ENCODE results near the gene IQCC.

IQCC gene

DNA sequence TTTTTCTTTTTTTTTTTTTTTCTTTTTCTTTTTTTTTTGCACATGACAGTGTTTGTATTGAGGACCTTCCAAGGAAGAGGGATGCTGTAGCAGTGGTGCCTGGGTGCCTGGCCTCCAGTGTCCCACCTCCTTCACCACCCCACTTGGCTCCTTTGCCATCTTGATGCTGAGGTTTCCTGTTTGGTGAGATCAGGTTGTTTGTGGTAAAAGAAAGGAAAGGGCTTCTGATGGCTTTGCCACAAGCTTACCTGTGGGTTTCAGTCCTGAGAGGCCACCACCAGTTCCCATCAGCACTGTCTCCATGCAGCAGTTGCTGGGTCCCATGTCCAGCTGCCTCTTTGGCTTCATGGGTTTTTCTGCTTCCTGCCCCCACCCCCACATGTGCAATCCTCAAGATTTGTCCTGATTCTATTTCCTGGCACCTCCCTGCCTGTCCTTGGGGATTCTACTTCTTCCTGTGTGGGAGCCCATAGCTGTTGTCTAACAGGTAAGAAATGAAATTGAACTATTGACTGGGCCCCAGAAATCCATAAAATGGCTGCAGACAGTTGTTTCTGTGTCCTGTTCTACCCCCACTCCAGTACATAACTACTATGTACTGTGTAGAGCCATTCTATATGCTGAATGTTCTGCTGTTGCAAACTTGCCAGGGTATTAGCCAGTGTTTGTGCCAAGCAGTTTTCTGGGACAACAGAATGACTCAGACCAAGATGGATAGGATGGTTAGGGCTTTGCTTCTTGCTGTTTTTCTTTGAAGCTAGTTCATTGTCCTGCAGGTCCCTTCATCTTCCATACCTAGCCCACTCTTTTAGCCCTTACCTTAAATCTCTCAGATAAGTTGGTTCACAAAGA is 9.3 kb upstream of the IQCC start:
- no peak for DNase-seq

DNA sequence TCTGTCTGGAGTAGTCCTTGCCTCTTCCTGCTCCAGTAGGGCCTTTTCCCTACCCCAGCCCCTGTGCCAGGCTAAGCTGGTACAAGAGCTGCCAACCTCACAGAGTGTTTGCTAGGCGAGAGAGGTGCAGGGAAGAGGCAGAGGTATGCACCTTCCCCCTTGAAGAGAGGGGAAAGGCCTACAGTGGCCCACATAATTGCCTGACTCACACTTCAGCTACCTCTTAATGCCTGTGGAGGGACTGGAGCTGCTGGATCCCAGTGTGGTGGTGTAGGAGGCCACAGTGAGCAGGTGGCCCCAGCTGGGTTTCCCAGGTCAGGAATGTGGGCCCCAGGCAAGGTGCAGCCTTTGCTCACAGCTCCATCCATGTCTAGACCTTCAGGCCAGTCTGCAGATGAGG is 8.4 kb upstream of the IQCC start:
- no peak for DNase-seq

DNA sequence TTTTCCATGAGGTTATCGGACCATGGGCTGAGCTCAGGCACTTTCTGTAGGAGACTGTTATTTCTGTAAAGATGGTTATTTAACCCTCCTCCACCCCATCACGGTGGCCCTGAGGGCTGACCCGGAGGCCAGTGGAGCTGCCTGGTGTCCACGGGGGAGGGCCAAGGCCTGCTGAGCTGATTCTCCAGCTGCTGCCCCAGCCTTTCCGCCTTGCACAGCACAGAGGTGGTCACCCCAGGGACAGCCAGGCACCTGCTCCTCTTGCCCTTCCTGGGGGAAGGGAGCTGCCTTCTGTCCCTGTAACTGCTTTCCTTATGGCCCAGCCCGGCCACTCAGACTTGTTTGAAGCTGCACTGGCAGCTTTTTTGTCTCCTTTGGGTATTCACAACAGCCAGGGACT is 7.6 kb upstream of the IQCC start:
- DNase-seq: no peak

DNA sequence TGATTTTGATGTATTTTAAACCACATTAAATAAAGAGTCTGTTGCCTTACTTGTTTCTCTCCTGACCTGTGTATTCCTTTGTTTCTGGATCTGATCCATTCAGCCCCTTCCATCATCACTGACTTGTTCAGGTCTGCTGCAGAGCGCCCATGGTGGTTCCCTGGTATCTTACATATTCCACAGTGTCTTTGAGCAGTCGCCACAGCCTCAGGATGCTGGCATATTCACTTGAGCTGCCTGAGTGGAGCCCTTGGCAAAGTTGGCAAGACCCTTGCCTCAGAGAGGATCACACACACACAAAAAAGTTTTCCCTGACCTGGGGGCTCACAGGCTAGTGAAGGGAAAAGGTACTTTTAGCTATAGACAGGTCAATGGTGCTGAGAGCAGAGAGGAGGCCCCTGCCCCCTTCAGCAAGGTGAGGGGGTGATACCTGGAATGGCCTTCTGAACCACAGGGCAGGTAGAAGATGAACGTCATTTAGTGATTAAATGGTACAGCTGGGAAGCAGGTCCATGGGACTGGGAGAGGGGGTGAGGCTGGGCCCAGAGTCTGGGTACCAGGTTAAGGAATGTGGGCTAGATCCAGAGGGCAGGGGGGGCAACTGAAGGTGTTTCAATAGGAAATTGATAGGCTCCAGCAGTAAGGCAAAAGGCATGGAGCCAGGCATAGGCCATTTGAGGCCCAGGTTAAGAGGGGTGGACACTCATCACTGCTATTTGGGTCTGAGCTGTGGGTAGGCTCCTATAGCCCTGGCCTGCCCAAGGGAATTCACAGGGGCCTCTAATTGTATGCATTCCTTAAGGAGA is 7.0 kb upstream of the IQCC start:
- DNase-seq: no peak

DNA sequence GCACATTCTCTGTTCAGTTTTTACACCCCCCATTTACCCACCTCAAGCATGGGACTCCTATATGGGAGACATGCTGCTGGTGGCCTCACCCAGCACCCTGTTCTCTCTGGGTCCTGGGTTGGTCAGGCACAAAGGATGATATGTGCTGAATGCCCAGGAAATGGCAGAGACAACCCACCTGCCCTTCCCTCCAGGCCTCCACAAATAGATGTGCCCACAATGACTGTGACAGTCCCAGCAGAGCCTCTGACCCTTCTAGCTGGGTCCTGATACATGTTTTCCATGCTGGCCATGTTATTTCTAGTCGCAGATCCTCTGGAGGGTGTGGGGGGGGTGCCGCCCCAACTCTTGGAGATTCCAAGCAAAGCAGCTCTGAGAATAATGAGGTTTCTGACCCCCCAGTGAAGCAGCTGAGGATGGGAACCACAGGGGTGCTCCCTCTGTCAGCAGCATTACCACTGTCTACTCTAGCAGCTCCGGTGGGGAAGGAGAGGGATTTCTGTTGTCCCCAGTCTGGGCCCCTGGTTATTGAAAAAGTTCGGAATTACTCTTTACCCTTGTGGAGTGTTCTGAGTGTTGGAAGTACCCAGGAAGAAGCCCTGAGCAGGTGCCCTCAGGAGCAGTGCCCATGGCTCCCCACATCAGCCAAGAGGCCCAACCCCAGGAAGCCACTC is 6.3 kb upstream of the IQCC start:
- no peak for DNase-seq

DNA sequence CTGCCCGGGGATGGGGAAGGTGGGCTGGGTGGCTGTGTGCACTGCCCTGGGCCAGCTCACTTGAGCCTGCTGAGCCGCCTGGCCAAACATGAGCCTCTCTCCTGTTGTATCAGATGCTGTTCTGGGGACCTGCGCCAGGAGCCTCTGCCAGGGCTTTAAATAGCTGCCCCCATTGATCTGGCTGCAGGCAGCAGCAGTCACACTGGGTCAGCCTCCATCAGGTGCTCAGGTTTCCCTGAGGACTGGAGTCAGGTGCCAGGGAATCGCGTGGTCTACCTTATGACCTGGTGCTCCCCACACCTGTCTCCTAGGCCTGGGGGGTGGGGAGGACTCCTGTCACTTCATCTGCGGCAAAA is 5.8 kb upstream of the IQCC start:
- DNase-seq: no peak

DNA sequence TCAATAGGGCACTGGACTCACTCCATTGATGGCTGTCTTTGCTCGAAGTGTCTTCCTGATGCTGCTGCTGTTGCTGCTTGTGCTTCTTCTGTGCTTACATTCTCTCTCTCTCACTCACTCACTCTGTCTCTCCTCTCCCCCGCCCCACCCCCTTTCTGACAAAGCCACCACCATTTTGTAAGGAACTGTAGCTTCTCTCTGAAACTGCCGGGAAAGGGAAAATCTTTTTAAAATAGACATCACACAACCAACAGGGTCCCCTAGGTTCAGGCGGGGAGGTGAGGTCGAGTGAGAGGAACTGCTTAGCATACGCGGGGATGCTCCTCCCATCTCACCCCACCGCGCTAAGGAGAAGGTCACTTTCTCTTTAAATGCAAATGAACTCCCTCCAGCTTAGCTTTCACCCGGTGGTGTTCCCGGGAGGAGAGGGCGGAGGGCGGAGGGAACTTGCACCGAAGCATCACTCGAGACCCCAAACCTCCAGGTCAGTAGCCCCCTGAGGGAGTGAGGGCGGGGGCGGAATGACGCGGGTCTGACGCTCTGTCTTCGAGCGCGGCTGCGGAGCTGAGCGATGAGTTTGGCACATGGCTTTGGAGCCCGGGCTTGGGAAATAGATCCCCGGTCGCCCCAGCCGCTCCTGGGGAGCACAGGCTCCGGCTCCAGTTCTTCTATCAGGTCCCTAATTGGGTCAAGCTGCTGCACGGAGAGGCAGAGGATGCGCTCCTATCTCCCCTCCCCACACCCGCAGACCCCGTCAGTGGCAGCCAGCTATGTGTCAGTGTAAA is 5.1 kb upstream of the IQCC start, which contains the start of gene CCDC28B:
TSS of gene CCDC28B (plus strand) at position 370 of the 785 bp plus-strand sequence. CDS start 1,341 bp downstream, outside the sequence.
- DNase-seq: peak in 1 of 2 donors; percentile 27

DNA sequence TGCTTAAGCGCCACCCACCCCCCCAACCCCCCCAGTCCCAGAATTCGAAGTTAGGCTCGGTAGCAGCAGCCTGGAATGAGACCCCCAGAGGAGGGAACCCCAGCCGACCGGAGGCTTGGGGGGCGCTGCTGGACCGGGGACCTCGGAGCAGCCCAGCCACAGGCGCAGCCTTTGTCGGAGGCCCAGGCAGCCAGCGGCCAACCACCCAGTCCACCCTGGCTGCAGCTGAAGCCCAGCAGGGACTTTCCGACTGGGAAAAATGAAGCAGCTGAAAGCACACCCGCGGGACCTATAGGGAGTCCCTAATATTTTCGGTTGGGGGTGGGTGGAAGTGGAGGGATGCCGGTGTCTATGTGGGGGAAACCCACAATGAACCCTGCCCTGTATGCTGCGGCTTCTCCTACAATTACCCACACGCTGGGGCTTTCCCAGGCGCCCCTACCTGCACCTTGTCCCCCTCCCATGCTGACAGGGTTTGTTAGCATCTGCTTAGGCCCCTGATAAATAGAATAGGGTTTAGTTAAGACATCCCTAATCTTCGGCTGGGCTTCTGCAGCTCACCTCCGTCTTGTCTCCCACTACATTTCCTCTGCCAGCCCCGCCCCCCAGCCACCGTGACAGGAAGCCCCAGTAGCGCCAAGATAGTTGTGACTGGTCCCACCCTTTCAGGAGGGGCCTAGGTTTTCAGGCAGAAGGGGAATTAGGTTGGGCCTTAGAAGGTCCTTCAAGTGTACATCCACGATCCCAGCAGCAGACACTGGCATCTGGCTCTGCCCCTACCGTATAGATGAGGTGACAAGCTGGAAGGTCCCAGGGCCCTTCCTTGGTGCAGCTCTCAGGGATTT is 4.2 kb upstream of the IQCC start:
- peak; percentile 51 to 83 for DNase-seq

DNA sequence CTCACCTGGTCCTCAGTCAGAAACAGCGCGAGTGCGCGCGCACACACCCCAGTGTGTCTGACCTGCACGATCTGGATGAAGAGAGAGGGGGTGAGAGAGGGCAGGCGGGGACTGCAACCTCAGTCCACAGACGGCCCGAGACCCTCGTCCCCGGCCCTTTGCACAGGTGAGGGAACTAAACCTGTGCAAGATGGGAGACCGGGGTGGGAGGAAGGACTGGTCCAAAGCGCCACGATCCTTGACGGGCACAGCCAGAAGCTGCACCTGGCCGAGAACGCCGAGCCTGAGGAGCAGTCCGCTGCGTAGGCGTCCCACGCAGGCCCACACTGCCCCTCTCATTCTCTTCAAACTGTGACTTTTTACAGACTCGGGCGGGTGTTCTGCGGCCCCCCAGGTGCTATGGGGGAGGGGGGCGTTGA is 519 bp upstream of the IQCC start:
- DNase-seq: no peak

DNA sequence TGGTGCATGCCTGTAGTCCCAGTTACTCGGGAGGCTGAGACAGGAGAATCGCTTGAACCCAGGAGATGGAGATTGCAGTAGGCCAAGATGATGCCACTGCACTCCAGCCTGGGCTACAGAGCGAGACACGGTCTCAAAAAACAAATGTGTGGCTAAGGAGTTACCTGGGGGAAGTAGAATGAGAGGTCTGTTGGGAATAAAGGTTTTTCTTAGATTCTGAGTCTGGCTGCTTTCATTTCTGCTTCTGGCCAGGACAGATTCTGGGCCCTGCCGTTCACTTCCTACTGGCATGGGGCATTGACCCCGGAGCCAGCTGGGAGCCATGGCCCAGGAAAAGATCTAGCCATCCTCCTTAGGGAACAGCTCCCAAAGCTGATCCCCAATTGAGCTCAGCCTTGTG is 3.0 kb downstream of the IQCC start:
- DNase-seq: no peak

DNA sequence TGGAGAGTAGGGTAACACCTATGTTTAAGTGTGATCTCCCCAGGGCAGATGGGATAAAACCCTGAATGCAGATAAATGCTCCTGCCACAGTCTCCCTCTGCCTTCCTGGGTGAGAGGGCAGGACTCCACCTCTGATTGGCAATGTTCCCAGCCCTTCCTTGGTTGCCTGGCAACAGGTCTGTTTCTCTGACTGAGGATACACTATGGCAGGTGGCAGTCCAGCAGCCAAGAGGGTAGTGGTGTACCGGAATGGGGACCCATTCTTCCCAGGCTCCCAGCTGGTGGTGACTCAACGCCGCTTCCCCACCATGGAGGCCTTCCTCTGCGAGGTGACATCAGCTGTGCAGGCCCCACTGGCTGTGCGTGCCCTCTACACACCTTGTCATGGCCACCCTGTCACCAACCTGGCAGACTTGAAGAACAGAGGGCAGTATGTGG is 3.4 kb downstream of the IQCC start, which contains the start of gene DCDC2B:
TSS of gene DCDC2B (plus strand) at position 199 of the 438 bp plus-strand sequence. CDS start at position 204, 5 bp downstream.
- no peak for DNase-seq

DNA sequence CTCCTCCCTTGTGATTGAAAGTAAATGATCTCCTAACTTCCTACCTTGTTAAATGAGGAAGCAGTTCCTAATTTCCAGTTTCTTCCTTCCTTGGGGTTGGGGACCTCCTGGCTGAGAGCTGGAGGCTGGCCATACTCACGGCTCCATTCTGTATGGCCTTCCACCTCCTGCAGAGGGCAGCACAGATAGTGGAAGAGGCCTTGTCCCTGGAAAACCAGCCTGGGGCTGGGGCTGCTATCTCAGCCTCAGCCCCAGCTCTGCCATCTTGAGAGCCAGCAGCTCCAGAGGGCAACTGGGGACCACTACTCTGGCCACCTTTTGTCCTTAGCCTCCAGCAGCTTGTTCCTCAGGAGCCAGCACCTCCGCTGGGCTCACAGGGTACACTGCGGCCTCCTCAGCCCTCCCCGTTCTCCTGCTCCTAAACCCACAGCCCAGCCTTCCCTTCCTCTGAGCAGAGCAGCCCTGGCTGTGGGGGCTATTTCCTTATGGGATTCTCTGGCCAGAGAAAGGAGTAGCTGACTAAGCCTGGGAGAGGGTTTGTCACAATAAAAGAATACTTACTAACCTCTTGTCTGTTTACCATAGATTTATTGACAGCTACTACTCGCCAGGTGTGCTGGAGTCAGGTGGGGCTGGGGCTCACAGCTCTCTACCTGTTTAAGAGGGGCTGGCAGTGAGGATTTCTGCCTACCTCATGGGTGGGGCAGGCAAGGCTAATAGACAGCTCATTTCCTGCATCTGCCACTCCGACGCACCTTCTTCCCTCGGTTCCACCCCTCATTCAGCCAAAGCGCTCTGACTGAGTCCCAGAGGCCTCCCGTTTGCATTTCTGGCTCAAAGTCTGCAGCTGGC is 10.4 kb downstream of the IQCC start:
- peak; percentile 35 to 63 for DNase-seq

DNA sequence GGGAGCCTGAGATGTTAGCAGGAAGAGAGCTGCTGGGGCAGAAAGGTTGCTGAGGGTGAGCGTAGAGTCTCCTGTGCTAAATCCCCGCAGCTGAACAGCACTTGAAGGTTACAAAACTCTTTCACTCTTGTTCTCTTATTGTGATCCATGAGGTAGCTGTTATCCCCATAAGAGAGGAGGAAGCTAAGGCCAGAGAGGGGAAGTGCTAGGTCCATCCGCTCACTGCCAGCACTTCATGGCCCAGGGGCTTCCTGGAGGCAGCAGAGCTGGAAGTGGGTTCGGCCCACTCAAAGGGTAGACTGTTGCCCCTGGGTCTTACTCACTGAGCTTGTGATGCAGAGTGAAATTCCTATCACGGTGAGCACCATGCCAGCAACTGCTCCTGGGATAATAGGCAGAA is 11.1 kb downstream of the IQCC start:
- peak; percentile 27 to 46 for DNase-seq

DNA sequence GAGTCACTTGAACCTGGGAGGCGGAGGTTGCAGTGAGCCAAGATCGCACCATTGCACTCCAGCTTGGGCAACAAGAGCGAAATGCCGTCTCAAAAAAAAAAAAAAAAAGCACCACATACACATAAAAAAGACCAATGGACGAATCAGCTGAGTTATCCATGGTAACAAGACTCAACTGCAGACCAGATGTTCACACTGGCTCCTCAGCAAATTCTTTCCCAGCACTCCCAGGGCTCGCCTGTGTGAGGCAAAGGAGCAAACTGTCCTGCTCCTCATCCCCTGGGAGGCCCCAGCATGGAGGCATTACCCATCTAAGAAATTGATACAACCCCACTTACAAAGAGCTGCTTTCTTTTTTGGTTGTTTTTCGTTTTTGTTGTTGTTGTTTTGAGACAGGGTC is 13.6 kb downstream of the IQCC start:
- DNase-seq: no peak

DNA sequence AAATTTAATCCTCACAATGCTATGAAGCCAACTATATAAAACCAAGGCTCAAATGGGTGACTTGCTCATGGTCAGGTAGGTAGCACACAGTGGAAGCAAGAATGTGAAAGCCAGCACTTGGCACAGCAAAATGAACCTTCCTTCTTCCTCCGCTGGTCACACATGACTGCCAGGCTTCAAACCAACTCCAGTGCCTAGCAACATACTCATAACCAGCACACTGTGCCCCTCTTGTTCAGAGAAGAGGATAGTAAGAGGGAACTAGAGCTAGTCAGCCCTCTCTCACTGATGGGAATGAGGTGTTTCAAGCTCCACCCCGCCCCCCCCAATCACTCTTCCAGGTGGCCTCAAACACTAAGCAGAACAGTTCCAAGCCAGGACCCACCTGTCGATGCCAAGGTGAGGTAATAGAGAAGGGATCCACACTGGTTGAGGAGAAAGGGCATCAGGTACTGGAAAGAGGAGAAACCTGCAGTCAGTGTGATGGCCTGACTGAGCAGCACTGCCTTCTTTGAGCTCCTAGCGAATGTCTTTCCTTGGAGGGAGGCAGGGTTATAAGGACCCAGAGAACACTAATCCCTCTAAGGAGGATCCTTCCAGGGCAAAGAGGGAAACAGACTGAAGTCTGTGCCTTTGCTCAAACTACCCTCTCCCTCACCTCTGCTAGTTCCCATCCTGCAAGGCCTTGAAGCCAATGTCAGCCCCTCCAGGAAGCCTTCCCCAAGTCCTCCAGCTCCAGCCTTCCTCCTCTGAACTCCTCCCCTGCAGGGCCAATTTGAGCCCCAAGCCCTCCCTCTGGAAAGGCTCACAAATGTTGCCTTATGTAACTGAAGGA is 15.5 kb downstream of the IQCC start:
- DNase-seq: no peak

DNA sequence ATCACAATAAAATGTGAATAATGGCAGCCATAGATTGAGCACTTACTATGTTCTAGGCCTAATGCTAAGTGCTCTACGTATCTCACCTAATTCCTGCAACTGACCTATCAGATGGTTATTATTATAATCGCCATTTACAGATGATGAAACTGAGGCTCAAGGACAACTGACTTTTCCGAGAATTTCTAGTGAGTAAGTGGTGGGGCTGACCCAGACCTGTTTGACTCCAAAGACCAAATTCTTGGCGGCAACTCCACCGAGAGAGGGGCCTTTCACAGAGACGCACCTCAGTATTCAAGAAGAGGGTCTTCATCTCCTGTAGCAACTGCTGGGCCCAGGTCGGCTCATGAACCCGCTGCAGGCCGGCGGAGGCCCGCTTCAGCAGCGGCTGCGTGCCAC is 16.1 kb downstream of the IQCC start:
- no peak for DNase-seq

DNA sequence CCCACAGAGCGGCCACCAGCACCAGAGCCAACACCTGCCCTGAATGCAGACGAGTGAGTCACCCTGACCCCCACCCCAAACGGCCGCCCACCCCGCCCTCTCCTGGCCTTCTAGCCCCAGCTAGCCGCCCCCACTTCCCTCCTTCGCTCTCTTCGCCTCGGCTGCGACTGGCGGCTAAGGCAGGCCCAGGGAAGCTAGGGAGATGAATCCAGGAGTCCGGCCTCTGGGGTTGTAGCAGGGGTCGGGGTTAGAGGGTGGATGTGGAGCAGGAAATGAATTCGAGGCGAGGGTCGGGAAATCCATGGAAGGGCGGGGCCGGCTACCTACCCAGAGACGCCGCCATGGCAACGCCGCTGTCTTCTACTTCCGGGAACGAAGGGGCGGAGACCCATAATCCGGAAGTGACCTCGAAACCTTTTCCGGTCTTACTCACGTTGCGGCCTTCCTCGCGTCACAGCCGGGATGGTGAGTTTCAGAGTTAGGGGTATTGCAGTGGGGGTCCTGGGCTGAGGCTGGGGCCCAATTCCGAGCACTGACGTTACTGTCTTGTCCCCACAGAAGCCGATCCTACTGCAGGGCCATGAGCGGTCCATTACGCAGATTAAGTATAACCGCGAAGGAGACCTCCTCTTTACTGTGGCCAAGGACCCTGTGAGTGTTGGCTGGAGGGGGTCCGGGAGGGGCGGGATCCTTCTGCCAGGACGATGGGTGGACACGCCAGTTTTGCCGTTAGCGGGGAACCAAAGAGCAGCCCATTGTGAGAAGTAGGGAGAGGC is 16.7 kb downstream of the IQCC start, which contains the start of the genes EIF3I and TMEM234:
TSS of gene EIF3I (plus strand) at position 428 of the 776 bp plus-strand sequence. CDS start at position 463, 35 bp downstream.
TSS of gene TMEM234 (minus strand) at position 374 of the 776 bp plus-strand sequence. CDS start at position 343, 31 bp downstream.
- DNase-seq: peak; percentile 90 to 95

DNA sequence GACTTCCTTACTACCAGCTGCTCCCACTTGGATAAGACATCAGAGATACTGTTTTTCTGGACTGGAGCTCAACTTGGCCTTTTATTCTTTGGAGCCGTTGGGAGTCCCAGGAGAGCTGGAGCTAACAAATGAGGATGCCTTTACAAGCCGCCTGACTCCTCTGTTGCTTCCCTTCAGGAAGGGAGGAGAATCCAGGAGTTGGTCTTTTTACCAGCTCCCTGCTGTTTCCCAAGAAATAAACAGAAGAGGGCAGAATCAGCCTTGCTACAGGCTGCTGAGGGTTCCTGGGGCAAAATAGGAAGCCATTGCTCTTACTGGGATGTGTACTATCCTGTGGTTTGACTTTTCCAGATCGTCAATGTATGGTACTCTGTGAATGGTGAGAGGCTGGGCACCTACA is 18.2 kb downstream of the IQCC start:
- no peak for DNase-seq
